ENCODE measurements around the gene SLC39A9. TPM values are rescaled to one million over a fixed set of nuclear protein-coding genes. Genes with fewer than 3 reads are reported as not detected.

The SLC39A9 gene
- total RNA-seq, 1 donor from 2014 or later = 61.2 TPM

DNA sequence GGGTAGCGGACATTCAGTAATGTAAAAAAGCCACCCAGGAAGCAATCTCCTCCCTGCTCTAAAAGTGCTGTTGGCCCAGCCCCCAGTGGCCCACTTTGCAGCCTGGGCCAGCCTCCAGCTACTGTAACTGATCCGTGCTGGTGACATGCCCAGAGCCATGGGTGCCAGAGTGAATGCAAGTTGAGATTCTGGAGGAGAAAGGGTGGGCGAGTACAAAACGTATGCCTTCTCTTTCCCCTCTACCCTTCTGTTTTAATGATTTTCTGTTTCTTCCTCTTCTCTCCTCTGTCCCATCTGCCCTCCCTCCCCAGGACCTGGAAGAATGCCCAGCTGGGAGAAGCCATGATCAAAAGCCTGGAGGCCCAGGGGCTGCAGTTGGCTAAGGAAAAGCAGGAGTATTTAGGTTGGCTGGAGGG is 102.9 kb downstream of the SLC39A9 start:
- no peaks in the 10 kb centered on the region for H3K36me3 Mint-ChIP-seq
- Histone ChIP-seq H3K9me3 (ENCODE audit: low read depth) (no peaks in the 10 kb centered on the region), H2AFZ (replicated peaks) (no peak overlapping the region), H3K4me2 (no peak overlapping the region), H3K36me3 (no peaks in the 10 kb centered on the region), H3K27me3 (peaks cover 9% of the 10 kb centered on the region), H4K20me1 (ENCODE audit: low read depth) (no peaks in the 10 kb centered on the region), H3F3A (ENCODE audit: low read depth) (no peaks in the 10 kb centered on the region), H3K4me1 (no peaks in the 10 kb centered on the region), H3K79me2 (ENCODE audit: low read depth) (no peaks in the 10 kb centered on the region), H3K9ac (no peak overlapping the region), H3K27ac (no peak overlapping the region), H3K4me3 (no peak overlapping the region)
- TF ChIP-seq EZH2 (IDR thresholded peaks at IDR 0.05) (no peak), EZH2phosphoT487 (IDR thresholded peaks at IDR 0.05) (no peak)
- TF ChIP-seq, protein P1, sequence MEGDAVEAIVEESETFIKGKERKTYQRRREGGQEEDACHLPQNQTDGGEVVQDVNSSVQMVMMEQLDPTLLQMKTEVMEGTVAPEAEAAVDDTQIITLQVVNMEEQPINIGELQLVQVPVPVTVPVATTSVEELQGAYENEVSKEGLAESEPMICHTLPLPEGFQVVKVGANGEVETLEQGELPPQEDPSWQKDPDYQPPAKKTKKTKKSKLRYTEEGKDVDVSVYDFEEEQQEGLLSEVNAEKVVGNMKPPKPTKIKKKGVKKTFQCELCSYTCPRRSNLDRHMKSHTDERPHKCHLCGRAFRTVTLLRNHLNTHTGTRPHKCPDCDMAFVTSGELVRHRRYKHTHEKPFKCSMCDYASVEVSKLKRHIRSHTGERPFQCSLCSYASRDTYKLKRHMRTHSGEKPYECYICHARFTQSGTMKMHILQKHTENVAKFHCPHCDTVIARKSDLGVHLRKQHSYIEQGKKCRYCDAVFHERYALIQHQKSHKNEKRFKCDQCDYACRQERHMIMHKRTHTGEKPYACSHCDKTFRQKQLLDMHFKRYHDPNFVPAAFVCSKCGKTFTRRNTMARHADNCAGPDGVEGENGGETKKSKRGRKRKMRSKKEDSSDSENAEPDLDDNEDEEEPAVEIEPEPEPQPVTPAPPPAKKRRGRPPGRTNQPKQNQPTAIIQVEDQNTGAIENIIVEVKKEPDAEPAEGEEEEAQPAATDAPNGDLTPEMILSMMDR (IDR thresholded peaks at IDR 0.05) = no peak
- no peak for DNase-seq (ENCODE audit: low spot score)
- no peak overlapping the region for H3K4me3 Mint-ChIP-seq
- peaks cover 7% of the 10 kb centered on the region for H3K27me3 Mint-ChIP-seq (ENCODE audit: insufficient read depth, low read depth)
- peak overlapping the region; percentile 42 for H3K27ac Mint-ChIP-seq
- H3K4me1 Mint-ChIP-seq = peaks cover 3% of the 10 kb centered on the region
- no peaks in the 10 kb centered on the region for H3K9me3 Mint-ChIP-seq

DNA sequence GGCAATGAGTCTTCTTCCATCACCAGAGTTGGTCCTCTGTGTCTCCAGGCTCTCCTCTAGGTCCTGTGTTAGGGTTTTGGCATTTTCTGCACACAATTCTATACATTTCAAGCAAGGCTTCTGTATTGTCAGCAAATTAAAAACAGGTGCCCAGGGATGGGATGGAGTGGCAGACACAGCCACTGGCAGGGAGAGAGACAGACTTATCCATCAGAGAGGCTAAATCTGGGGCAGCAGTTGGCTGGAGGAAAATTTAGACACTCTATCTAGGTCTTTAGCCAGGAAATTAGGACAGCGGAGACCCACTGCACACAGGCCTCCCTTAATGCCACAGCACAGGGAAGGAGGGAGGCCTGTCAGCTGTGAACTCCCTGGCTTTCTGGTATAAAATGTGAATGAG is 106.3 kb downstream of the SLC39A9 start:
- Mint-ChIP-seq H3K27ac (no peak overlapping the region), H3K27me3 (ENCODE audit: insufficient read depth, low read depth) (peaks cover 7% of the 10 kb centered on the region), H3K36me3 (no peaks in the 10 kb centered on the region), H3K4me3 (no peak overlapping the region), H3K4me1 (peaks cover 3% of the 10 kb centered on the region), H3K9me3 (peaks cover 2% of the 10 kb centered on the region)
- Histone ChIP-seq H3K4me3 (no peak overlapping the region), H3K4me1 (no peaks in the 10 kb centered on the region), H3K79me2 (ENCODE audit: low read depth) (no peaks in the 10 kb centered on the region), H3K36me3 (no peaks in the 10 kb centered on the region), H3K9me3 (ENCODE audit: low read depth) (no peaks in the 10 kb centered on the region), H3K9ac (no peak overlapping the region), H4K20me1 (ENCODE audit: low read depth) (no peaks in the 10 kb centered on the region), H3F3A (ENCODE audit: low read depth) (no peaks in the 10 kb centered on the region), H3K27me3 (peaks cover 9% of the 10 kb centered on the region), H3K4me2 (no peak overlapping the region), H2AFZ (replicated peaks) (no peak overlapping the region), H3K27ac (no peak overlapping the region)
- DNase-seq (ENCODE audit: low spot score) = no peak
- no peak for TF ChIP-seq EZH2phosphoT487 (IDR thresholded peaks at IDR 0.05)
- TF ChIP-seq, protein P1 (IDR thresholded peaks at IDR 0.05) = no peak
- TF ChIP-seq EZH2 (IDR thresholded peaks at IDR 0.05) = no peak

DNA sequence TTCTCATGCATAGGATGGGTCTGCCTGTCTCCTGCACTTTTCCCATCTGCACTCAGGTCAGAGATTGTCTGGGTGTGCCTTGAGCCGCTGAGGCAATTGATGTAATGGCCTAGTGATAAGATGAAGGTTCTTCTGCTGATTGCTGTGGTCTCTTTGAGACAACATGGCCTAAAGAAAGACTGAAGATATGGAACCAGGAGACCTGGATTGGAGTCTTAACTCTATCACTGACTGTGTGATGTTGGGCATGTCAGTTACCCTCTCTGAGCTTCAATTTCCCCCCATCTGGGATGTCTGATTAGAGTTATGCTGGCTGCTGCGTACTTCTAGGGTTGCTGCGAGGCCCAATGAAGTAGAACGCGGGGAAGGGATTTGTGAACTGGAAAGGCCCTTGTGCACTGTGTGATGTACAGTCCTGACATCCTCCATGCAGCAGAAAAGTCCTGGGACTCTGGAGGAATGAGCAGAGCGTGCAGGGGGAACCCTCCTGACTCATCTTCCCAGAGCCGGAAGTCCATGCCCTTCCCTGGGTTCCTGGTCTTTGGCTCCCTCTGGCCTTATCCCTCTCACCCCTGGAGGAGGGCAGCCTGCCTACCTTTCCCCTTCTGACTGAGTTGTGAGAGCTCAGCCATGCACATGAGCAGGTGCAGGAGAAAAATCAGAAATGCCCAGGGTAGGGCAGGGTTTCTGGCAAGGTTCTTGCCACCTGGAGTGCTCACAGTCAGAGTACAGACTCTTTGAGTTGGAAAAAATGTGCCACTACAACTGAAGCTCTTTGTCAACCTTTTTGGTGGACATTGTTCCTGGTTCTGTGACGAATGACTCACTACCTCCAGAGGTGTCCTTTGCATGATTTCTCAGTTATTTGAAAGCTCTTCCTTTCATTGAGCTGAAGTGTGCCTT is 107.1 kb downstream of the SLC39A9 start:
- no peak overlapping the region for H2AFZ ChIP-seq (replicated peaks)
- Mint-ChIP-seq H3K27me3 (ENCODE audit: insufficient read depth, low read depth) (peaks cover 7% of the 10 kb centered on the region), H3K4me3 (no peak overlapping the region), H3K27ac (no peak overlapping the region), H3K36me3 (no peaks in the 10 kb centered on the region), H3K9me3 (peaks cover 2% of the 10 kb centered on the region), H3K4me1 (peaks cover 3% of the 10 kb centered on the region)
- TF ChIP-seq EZH2 (IDR thresholded peaks at IDR 0.05) (no peak), EZH2phosphoT487 (IDR thresholded peaks at IDR 0.05) (no peak)
- TF ChIP-seq, protein P1 (IDR thresholded peaks at IDR 0.05) = no peak
- no peaks in the 10 kb centered on the region for H3K79me2 ChIP-seq (ENCODE audit: low read depth)
- H3K9ac ChIP-seq = no peak overlapping the region
- H3K4me3 ChIP-seq = no peak overlapping the region
- no peaks in the 10 kb centered on the region for H3K36me3 ChIP-seq
- no peak overlapping the region for H3K27ac ChIP-seq
- H3F3A ChIP-seq (ENCODE audit: low read depth) = no peaks in the 10 kb centered on the region
- H3K27me3 ChIP-seq = peaks cover 9% of the 10 kb centered on the region
- no peak for DNase-seq (ENCODE audit: low spot score)
- no peak overlapping the region for H3K4me2 ChIP-seq
- H4K20me1 ChIP-seq (ENCODE audit: low read depth) = no peaks in the 10 kb centered on the region
- H3K4me1 ChIP-seq = no peaks in the 10 kb centered on the region
- H3K9me3 ChIP-seq (ENCODE audit: low read depth) = no peaks in the 10 kb centered on the region

Measured in neural progenitor cell (in vitro differentiated cells).